ENCODE data around the gene SIGLEC11.
A peak's percentile ranks its signal among the peaks of the same experiment; 100 is the strongest.

Gene SIGLEC11

DNA sequence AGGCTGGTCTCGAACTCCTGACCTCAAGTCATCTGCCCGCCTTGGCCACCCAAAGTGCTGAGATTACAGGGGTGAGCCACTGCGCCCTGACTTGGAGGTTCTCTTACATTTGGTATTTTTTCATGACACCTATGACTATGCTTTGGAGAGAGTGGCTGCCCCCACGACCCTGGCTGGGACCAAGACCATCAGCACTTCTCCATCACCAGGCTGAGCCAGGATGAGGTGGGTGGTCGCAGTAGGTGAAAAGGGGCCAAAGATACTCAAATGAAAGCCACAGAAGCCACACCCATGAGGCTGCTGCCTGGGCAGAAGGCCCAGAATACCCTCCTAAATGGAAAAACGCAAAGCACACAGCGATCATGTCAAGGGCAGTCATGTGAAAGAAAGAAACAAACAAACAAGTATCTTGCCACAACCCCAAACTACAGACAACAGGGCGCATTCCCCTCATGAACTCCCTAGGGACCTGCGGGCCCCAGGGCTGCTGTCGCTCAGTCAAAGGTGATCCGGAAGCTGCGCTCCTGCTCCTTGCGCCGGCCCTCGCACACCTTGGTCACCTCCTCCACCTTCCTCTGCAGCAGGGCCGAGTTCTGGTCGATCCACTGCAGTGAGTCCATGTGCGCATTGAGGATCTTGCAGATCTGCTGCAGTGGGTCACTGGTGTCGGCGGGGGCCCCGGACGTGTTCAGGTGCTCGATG lies 53.1 kb downstream of the SIGLEC11 start:
- intact Hi-C loops (cut with micrococcal nuclease), result no loop called here
- Mint-ChIP-seq H3K36me3 (ENCODE audit: low read depth) (peaks cover 73% of the 10 kb centered on the region), H3K9me3 (no peaks in the 10 kb centered on the region), H3K27me3 (no peaks in the 10 kb centered on the region), H3K27ac (peak overlapping the region; percentile 25), H3K4me1 (ENCODE audit: low read depth) (peaks cover 87% of the 10 kb centered on the region), H3K4me3 (no peak overlapping the region)

DNA sequence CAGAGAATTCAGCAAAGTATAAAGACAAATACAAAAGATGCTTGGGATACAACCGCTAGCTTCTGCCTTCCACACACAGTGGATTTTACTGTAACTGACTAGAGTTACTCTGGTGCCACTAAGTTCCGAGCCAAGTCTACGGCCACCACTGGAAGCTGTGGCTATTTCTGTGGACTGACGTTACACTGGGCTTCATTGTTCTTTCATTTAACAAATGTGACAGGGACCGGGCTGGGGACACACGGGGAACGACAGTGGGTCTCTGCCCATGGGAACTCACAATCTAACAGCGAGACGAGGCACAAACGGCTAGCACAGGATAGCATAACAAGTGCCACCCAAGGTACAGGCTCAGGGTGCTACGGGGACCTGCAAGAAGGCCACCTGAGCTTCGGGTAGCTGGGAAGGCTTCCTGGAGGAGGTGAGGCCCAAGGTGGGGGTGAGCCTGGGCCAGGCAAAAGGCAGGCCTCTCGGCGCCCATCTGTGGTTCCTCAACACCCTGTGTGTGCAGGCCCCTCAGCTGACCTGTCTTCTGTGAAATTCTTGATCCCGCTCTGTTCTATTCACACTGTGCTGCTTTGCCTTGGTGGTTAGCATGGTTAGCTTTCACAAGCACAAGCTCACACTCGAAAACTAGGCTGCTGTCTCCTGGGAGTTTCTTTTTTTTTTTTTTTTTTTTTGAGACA lies 54.0 kb downstream of the SIGLEC11 start:
- Mint-ChIP-seq H3K4me1 (ENCODE audit: low read depth) (peaks cover 81% of the 10 kb centered on the region), H3K27me3 (no peaks in the 10 kb centered on the region), H3K4me3 (no peak overlapping the region), H3K9me3 (no peaks in the 10 kb centered on the region), H3K36me3 (ENCODE audit: low read depth) (peaks cover 65% of the 10 kb centered on the region), H3K27ac (peak overlapping the region; percentile 25)
- intact Hi-C loops (cut with micrococcal nuclease), result no loop called here

DNA sequence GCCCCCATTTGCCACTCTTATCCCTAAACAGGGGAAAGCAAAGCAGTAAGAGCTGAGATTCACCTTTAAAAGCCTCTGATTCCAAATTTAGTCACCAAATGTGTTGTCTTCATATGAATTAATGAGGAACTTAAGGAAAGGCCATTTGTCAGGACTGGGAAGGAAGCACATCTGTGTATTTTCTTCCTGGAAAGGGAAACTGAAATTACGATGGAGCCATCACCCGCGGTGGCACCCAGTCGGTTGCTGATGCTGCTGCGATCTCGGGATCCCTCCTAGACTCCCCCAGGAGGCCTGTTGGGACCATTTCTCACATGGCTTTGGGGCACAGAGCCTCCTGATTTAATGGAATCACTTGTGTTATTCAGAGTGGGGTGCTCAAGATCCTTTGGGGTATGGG lies 56.8 kb downstream of the SIGLEC11 start:
- peak overlapping the region; percentile 65 for H3K4me3 Mint-ChIP-seq
- peak overlapping the region; percentile 88 for H3K27ac Mint-ChIP-seq
- no peaks in the 10 kb centered on the region for H3K9me3 Mint-ChIP-seq

More for the DNA sequence above, 56.8 kb downstream of the SIGLEC11 start:
- H3K36me3 Mint-ChIP-seq (ENCODE audit: low read depth), result peaks cover 39% of the 10 kb centered on the region
- intact Hi-C loops (cut with micrococcal nuclease), result no loop called here
- peaks cover 67% of the 10 kb centered on the region for H3K4me1 Mint-ChIP-seq (ENCODE audit: low read depth)
- no peaks in the 10 kb centered on the region for H3K27me3 Mint-ChIP-seq
